GM19023 (cell line): ENCODE data around the gene THSD4.

Experiments
- ATAC-seq: cut with Tn5 transposase; IDR thresholded peaks from one replicate; pipeline ENCODE4 v1.9.1; 2021; ENCODE audit warnings: mild to moderate bottlenecking, moderate library complexity; ENCODE audit not compliant: unreplicated experiment

THSD4 gene

GRCh38 chr15:71635735-71636134 lies 520.5 kb downstream of the THSD4 start:
- no peak for ATAC-seq

GRCh38 chr15:71638876-71639275 lies 523.6 kb downstream of the THSD4 start:
- ATAC-seq: no peak

- no peak for ATAC-seq
Measured at GRCh38 chr15:71639471-71639870, 524.2 kb downstream of the THSD4 start.

GRCh38 chr15:71643918-71644317 lies 528.6 kb downstream of the THSD4 start:
- ATAC-seq: no peak

- ATAC-seq: no peak
Measured at GRCh38 chr15:71646767-71647486, 531.7 kb downstream of the THSD4 start.

GRCh38 chr15:71647487-71647808 lies 532.2 kb downstream of the THSD4 start:
- ATAC-seq: no peak

- ATAC-seq: no peak
Measured at GRCh38 chr15:71648095-71648494, 532.8 kb downstream of the THSD4 start.

GRCh38 chr15:71649894-71650293 lies 534.6 kb downstream of the THSD4 start:
- ATAC-seq: no peak

GRCh38 chr15:71650603-71651002 lies 535.3 kb downstream of the THSD4 start:
- no peak for ATAC-seq

GRCh38 chr15:71651750-71652186 lies 536.5 kb downstream of the THSD4 start:
- no peak for ATAC-seq

- no peak for ATAC-seq
Measured at GRCh38 chr15:71654042-71654719, 538.9 kb downstream of the THSD4 start.

- no peak for ATAC-seq
Measured at GRCh38 chr15:71654720-71655174, 539.5 kb downstream of the THSD4 start.

GRCh38 chr15:71656425-71656824 lies 541.2 kb downstream of the THSD4 start:
- no peak for ATAC-seq

GRCh38 chr15:71657141-71657540 lies 541.9 kb downstream of the THSD4 start:
- no peak for ATAC-seq

- no peak for ATAC-seq
Measured at GRCh38 chr15:71658036-71658435, 542.8 kb downstream of the THSD4 start.

- ATAC-seq: no peak
Measured at GRCh38 chr15:71658827-71659729, 543.8 kb downstream of the THSD4 start.

GRCh38 chr15:71659730-71660067 lies 544.4 kb downstream of the THSD4 start:
- no peak for ATAC-seq

- no peak for ATAC-seq
Measured at GRCh38 chr15:71660501-71660900, 545.2 kb downstream of the THSD4 start.

GRCh38 chr15:71662306-71662705 lies 547.0 kb downstream of the THSD4 start:
- no peak for ATAC-seq

GRCh38 chr15:71664622-71665021 lies 549.4 kb downstream of the THSD4 start:
- no peak for ATAC-seq

GRCh38 chr15:71666763-71667620 lies 551.7 kb downstream of the THSD4 start:
- no peak for ATAC-seq
